ENCODE results near the gene BMPR1A. TPM values are rescaled to one million over a fixed set of nuclear protein-coding genes. Genes with fewer than 3 reads are reported as not detected.
"Not testable (repeated sequence)": the region's sequence is repeated elsewhere in the genome, so short reads cannot be mapped to it uniquely, and the experiment has no call there.

The BMPR1A gene
- total and polyA plus RNA-seq, 4 donors = 2.2 to 16.0 (median 8.9) TPM

GRCh38 chr10:86733260-86733671 lies 23.2 kb upstream of the BMPR1A start:
- Histone ChIP-seq H3K27me3 (ENCODE audit: control insufficient read depth in 4 of 4, insufficient read depth in 4 of 4, low read length in 3 of 4) (no peaks in the 10 kb centered on the region), H3K9me3 (ENCODE audit: control insufficient read depth in 4 of 4, low read length in 3 of 4) (no peaks in the 10 kb centered on the region), H3K4me1 (ENCODE audit: control insufficient read depth in 4 of 4, insufficient read depth in 4 of 4, low read length in 3 of 4) (peaks cover 8 to 22% (median 17%) of the 10 kb centered on the region in 4 donors), H3K4me3 (ENCODE audit: low read depth in 1 of 3, low read length in 3 of 3) (no peak overlapping the region), H3K36me3 (ENCODE audit: control insufficient read depth in 4 of 4, insufficient read depth in 3 of 4, low read depth in 1 of 4, low read length in 3 of 4) (no peaks in the 10 kb centered on the region), H3K9ac (ENCODE audit: low read depth in 1 of 2, low read length in 2 of 2) (no peak overlapping the region), H3K27ac (ENCODE audit: low read depth in 1 of 2, low read length in 2 of 2) (no peak overlapping the region)
- WGBS = 87% methylated on average over 8 of the region's 8 CpGs
- TF ChIP-seq HNF4A (conservative IDR thresholded peaks at IDR 0.05) (no peak), RXRA (IDR thresholded peaks at IDR 0.05) (no peak), REST (IDR thresholded peaks at IDR 0.05) (no peak), GABPA (IDR thresholded peaks at IDR 0.05 in 1 of 2, conservative IDR thresholded peaks at IDR 0.05 in 1 of 2) (no peak), MAX (IDR thresholded peaks at IDR 0.05) (no peak), FOXA1 (IDR thresholded peaks at IDR 0.05) (no peak), YY1 (IDR thresholded peaks at IDR 0.05) (no peak)
- DNase-seq (ENCODE audit: low spot score) = no peak

GRCh38 chr10:86734207-86734988 lies 22.0 kb upstream of the BMPR1A start:
- no peak overlapping the region for H3K27ac ChIP-seq (ENCODE audit: low read depth in 1 of 2, low read length in 2 of 2)
- H3K4me3 ChIP-seq (ENCODE audit: low read depth in 1 of 3, low read length in 3 of 3) = no peak overlapping the region
- H3K9me3 ChIP-seq (ENCODE audit: control insufficient read depth in 4 of 4, low read length in 3 of 4) = no peaks in the 10 kb centered on the region
- no peaks in the 10 kb centered on the region for H3K27me3 ChIP-seq (ENCODE audit: control insufficient read depth in 4 of 4, insufficient read depth in 4 of 4, low read length in 3 of 4)
- no peaks in the 10 kb centered on the region for H3K36me3 ChIP-seq (ENCODE audit: control insufficient read depth in 4 of 4, insufficient read depth in 3 of 4, low read depth in 1 of 4, low read length in 3 of 4)
- 76% methylated on average over 4 of the region's 4 CpGs for WGBS
- TF ChIP-seq CTCF (IDR thresholded peaks at IDR 0.05; ENCODE audit: low read depth, low read length, missing input control) (no peak), RXRA (IDR thresholded peaks at IDR 0.05) (no peak), JUND (IDR thresholded peaks at IDR 0.05) (no peak), RAD21 (IDR thresholded peaks at IDR 0.05) (no peak)
- H3K9ac ChIP-seq (ENCODE audit: low read depth in 1 of 2, low read length in 2 of 2) = no peak overlapping the region
- peaks cover 8 to 22% (median 17%) of the 10 kb centered on the region in 4 donors for H3K4me1 ChIP-seq (ENCODE audit: control insufficient read depth in 4 of 4, insufficient read depth in 4 of 4, low read length in 3 of 4)
- DNase-seq (ENCODE audit: low spot score) = no peak

- not testable (repeated sequence) for DNase-seq (ENCODE audit: low spot score); H3K27ac ChIP-seq (ENCODE audit: low read depth in 1 of 2, low read length in 2 of 2); H3K36me3 ChIP-seq (ENCODE audit: control insufficient read depth in 4 of 4, insufficient read depth in 3 of 4, low read depth in 1 of 4, low read length in 3 of 4); H3K27me3 ChIP-seq (ENCODE audit: control insufficient read depth in 4 of 4, insufficient read depth in 4 of 4, low read length in 3 of 4); H3K9ac ChIP-seq (ENCODE audit: low read depth in 1 of 2, low read length in 2 of 2); H3K9me3 ChIP-seq (ENCODE audit: control insufficient read depth in 4 of 4, low read length in 3 of 4); H3K4me3 ChIP-seq (ENCODE audit: low read depth in 1 of 3, low read length in 3 of 3)
- peaks cover 6 to 18% (median 14%) of the 10 kb centered on the region in 4 donors for H3K4me1 ChIP-seq (ENCODE audit: control insufficient read depth in 4 of 4, insufficient read depth in 4 of 4, low read length in 3 of 4)
- WGBS = 94% methylated on average over 4 of the region's 4 CpGs
Observed at GRCh38 chr10:86735278-86735677, 21.1 kb upstream of the BMPR1A start.
